Choroid plexus epithelial cell (primary cell): ENCODE results near the gene TBCD.

Experiments
- DNase-seq: peaks from one replicate; pipeline ENCODE4 v3.0.0-alpha.2; 2010; ENCODE audit warnings: low read depth
- H3K4me3 ChIP-seq: 2 replicates; pipeline ENCODE4 v1.5.1; 2011; ENCODE audit warnings: low read depth, mild to moderate bottlenecking, control low read depth, low read length, moderate library complexity
- CTCF ChIP-seq: conservative IDR thresholded peaks from 2 replicates; pipeline ENCODE4 v1.5.1; 2011; ENCODE audit warnings: low read depth, mild to moderate bottlenecking, control low read depth, inconsistent platforms, low read length, moderate library complexity

Gene TBCD

DNA sequence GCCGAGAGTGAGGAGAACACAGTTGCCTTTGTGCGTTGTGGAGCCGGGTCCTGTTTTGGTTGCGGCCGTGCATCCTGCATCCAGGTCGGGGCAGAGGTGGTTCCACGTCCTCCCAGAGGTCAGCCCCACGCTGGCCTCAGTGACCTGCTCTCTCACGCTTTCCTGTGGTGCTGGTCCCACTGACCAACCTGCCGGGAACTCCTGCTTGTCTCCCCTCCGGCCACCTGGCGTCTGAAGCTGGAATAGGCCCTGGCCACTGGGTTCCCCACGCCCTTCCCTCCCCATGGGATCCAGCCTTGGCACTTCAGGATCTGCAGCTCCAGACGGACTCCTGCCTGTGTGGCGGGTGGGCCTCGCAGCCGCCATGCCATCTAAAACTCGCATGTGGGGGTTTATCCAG lies 173.5 kb downstream of the TBCD start:
- H3K4me3 ChIP-seq: no peak overlapping the region
- no peak for TF ChIP-seq CTCF
- no peak for DNase-seq

GRCh38 chr17:82926081-82926480 lies 174.2 kb downstream of the TBCD start:
- H3K4me3 ChIP-seq: no peak overlapping the region
- no peak for TF ChIP-seq CTCF

DNA sequence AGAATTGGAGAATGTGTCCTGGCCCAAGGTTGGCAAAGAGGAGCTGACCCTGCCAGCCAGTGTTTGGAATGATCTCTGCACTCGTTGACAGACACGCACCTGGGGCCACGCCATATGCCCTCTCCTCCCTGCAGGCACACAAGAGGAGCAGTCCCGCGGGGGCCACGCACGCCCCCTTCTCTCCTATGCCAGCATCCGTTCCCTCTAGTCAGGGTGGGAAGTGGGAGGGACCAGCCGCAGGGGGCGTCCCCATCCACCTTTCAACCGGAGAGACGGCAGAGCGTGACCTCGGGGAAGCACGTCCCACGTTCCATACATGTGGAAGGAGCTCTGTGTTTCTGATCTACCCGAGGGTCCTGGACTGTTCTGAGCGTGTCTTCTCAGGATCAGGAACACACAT lies 174.9 kb downstream of the TBCD start:
- no peak for DNase-seq
- TF ChIP-seq CTCF: no peak
- no peak overlapping the region for H3K4me3 ChIP-seq

More at GRCh38 chr17:82926081-82926480, 174.2 kb downstream of the TBCD start:
- no peak for DNase-seq

DNA sequence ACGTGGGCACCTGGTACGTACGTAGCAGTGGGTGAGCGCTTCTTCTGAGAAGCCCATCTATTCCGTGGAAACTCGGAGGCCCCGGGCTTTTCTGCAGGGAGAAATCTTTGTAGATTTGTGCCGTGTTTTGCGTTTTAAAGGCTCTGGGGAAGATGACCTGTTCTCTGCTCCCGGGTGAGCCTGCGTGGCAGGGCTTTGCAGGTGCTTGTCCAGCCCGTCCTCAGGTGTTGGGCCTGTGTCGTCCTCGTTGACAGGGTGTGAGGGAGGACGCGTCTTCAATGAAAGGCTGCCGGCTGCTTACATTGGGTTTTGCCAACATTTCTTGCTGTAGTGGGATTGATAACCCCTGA lies 175.4 kb downstream of the TBCD start:
- H3K4me3 ChIP-seq: no peak overlapping the region
- TF ChIP-seq CTCF: no peak
- no peak for DNase-seq

DNA sequence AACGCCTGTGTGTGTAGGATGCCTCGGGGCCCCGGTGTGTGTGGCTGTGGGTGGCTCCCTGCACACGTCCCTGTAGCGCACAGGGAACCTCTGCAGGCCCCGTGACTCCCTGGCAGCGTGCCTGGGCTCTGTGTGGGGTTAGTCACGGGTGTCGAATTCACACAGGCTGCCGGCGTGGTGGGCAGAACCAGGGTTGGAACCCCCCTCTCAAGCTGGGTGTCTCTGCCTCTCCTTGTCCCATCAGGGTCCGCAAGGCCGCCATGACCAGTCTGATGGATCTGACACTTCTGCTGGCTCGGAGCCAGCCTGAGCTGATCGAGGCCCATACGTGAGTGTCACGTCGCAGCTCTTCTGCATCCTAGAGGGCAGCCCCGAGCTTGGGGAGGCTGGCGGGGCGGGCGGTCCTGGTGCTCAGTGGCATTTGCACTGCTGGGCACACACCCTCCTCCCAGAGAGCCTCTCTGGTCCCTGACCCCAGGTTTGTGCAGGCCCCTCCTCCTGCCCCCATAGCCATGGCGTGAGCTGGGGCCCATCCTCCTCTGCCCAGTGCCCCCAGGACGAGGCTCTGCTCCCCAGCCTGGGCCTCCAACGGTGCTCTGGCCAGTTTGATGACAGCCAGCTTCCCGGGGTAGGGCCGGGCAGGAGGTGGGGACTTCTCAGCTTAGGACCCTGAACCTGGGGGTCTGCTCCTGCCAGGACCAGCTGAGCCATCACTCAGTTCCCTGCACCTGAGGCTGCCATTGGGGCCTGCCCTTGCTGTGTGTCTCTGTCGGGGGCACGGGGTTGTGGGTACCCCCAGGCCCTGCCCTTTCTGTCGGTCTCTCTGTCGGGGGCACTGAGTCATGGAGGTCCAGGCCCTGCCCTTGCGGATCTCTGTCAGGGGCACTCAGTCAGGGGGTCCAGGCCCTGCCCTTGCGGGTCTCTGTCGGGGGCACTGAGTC lies 176.1 kb downstream of the TBCD start:
- no peak for TF ChIP-seq CTCF
- peak; percentile 12 for DNase-seq
- no peak overlapping the region for H3K4me3 ChIP-seq

- TF ChIP-seq CTCF: no peak
- no peak overlapping the region for H3K4me3 ChIP-seq
- no peak for DNase-seq
Measured at GRCh38 chr17:82929011-82929622, 177.3 kb downstream of the TBCD start.

DNA sequence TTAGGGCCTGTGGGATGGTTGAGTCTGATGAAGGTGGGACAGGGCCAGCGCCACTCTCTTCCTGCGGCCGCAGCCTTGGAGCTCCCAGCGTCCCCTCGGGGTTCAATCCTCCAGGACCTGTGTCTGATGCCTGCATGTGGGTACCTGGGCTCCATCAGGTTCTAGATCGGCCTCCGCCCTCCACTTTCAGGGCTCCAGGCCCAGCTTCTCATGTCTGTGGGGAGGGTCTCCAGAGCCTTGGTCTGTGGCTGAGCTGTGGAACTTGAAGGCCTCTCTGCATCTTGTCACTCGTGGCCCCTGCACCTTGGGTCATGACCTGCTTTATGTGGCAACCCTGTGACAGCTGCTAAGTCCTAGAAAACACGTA lies 177.8 kb downstream of the TBCD start:
- no peak for TF ChIP-seq CTCF
- no peak for DNase-seq
- no peak overlapping the region for H3K4me3 ChIP-seq
